Body of pancreas (tissue), 4 donors: ENCODE measurements around the gene ASCC2. TPM values are rescaled to one million over a fixed set of nuclear protein-coding genes. Genes with fewer than 3 reads are reported as not detected.
A peak's percentile ranks its signal among the peaks of the same experiment; 100 is the strongest.

Experiments used
- ATAC-seq: fragments of 150-250 bp; one replicate; pipeline ENCODE4 v1.9.1; 2016
- DNase-seq, 4 donors: peaks; one replicate each; pipeline ENCODE4 v3.0.0-alpha.2; 2019
- H3K27ac ChIP-seq, 4 donors: fragments of 200-600 bp; sonication (generic); 1 replicate in 3 of 4; 2 replicates in 1 of 4; pipeline versions ENCODE4 v1.5.1 to v1.6.1; 2016 to 2019; ENCODE audit warnings: mild to moderate bottlenecking in 1 of 4, mixed read lengths in 1 of 4, moderate library complexity in 1 of 4
- H3K27me3 ChIP-seq, 2 donors: fragments of 200-600 bp; sonication (generic); one replicate each; pipeline ENCODE4 v1.6.0; 2016; ENCODE audit warnings: mild to moderate bottlenecking in 1 of 2
- H3K36me3 ChIP-seq, 2 donors: fragments of 200-600 bp; sonication (generic); replicated peaks in 1 of 2; 2 replicates each; pipeline ENCODE4 v1.5.1; 2016; ENCODE audit warnings: low read depth in 2 of 2; ENCODE audit not compliant: insufficient read depth in 1 of 2
- H3K4me1 ChIP-seq: fragments of 200-600 bp; sonication (generic); one replicate; pipeline ENCODE4 v1.6.0; 2016
- H3K4me3 ChIP-seq, 2 donors: fragments of 200-600 bp; sonication (generic); 1 replicate in 1 of 2; 2 replicates in 1 of 2; pipeline ENCODE4 v1.5.1; 2016 to 2019
- H3K9me3 ChIP-seq, 3 donors: fragments of 200-600 bp; sonication (generic); 1 replicate in 2 of 3; 2 replicates in 1 of 3; pipeline ENCODE4 v1.5.1; 2016
- CTCF ChIP-seq, 7 experiments: fragments of 450-650 bp in 4 of 7; fragments of 200-600 bp in 3 of 7; sonication (generic) in 3 of 7; IDR thresholded peaks; one replicate each; pipeline ENCODE4 v1.5.1; 2016 to 2019; ENCODE audit warnings: antibody characterized with exemption in 7 of 7
- POLR2A ChIP-seq, 3 donors: fragments of 450-650 bp; IDR thresholded peaks; one replicate each; pipeline ENCODE4 v1.6.1; 2016; ENCODE audit warnings: antibody characterized with exemption in 3 of 3, mild to moderate bottlenecking in 2 of 3
- WGBS, 2 donors: methylation state at CpG; one replicate each; pipeline ENCODE4 v1.1.5; 2017; 5-methylcytosine and 5-hydroxymethylcytosine counted together
- intact Hi-C: fragments of 100-400 bp; cut with DNase I; formaldehyde crosslinking; loops from one replicate; pipeline ENCODE4 v1.15.1; 2023
- total RNA-seq, 2 donors: library from RNA; depleted of rRNA; stranded (reverse); fragments of >200 nt; gene quantifications; one replicate each; pipeline ENCODE4 v1.1.0, GENCODE V29; 2016

The ASCC2 gene
- total RNA-seq, 2 donors from 2014 or later, result 34.3 to 42.0 TPM

GRCh38 chr22:29768052-29768693 lies 69.9 kb downstream of the ASCC2 start:
- Histone ChIP-seq H3K27me3 (no peaks in the 10 kb centered on the region), H3K27ac (peak overlapping the region in 2 of 4 donors; percentile 78 to 90), H3K36me3 (peaks cover 3 to 10% of the 10 kb centered on the region in 2 donors), H3K4me1 (peaks cover 26% of the 10 kb centered on the region), H3K9me3 (no peaks in the 10 kb centered on the region), H3K4me3 (peak overlapping the region; percentile 82 to 99)
- no peak for ATAC-seq
- intact Hi-C loops, result no loop called here
- TF ChIP-seq CTCF (IDR thresholded peaks at IDR 0.05) (no peak), POLR2A (IDR thresholded peaks at IDR 0.05) (no peak)
- WGBS, 2 donors, result 31 to 34% methylated on average over 6 of the region's 6 CpGs
- no peak for DNase-seq

GRCh38 chr22:29767171-29768051 lies 70.7 kb downstream of the ASCC2 start, which contains the start of gene UQCR10:
Gene UQCR10 (plus strand): TSS chr22:29767369. CDS start chr22:29767399, 30 bp downstream.
- TF ChIP-seq POLR2A (IDR thresholded peaks at IDR 0.05), result no peak
- TF ChIP-seq CTCF (IDR thresholded peaks at IDR 0.05), result no peak

GRCh38 chr22:29766632-29767170 lies 71.4 kb downstream of the ASCC2 start, which contains the start of gene ZMAT5:
Gene ZMAT5 (minus strand): TSS chr22:29767007. CDS start chr22:29748544, 18,463 bp downstream.
- peak within 1 kb of the TSS; percentile 71 to 90 (median 80) for H3K27ac ChIP-seq
- ATAC-seq, result peak; percentile 99
- H3K4me3 ChIP-seq, result peak within 1 kb of the TSS; percentile 82 to 99
- DNase-seq, result peak; percentile 96 to 98 (median 97)
- peaks cover 3 to 10% of the 10 kb centered on the region in 2 donors for H3K36me3 ChIP-seq
- WGBS, 2 donors, result 0 to 3% methylated on average over 18 to 27 of the region's 32 CpGs
- intact Hi-C loops, result no loop called here
- H3K9me3 ChIP-seq, result no peaks in the 10 kb centered on the region
- H3K27me3 ChIP-seq, result no peaks in the 10 kb centered on the region
- TF ChIP-seq POLR2A (IDR thresholded peaks at IDR 0.05) (peak; percentile 52 to 93 (median 92)), CTCF (IDR thresholded peaks at IDR 0.05) (no peak)
- H3K4me1 ChIP-seq, result peaks cover 26% of the 10 kb centered on the region

More at GRCh38 chr22:29767171-29768051, 70.7 kb downstream of the ASCC2 start, which contains the start of gene UQCR10:
- no peaks in the 10 kb centered on the region for H3K27me3 ChIP-seq
- intact Hi-C loops, result no loop called here
- peak within 1 kb of the TSS; percentile 82 to 99 for H3K4me3 ChIP-seq
- peaks cover 3 to 10% of the 10 kb centered on the region in 2 donors for H3K36me3 ChIP-seq
- H3K4me1 ChIP-seq, result peaks cover 26% of the 10 kb centered on the region
- peak; percentile 86 for ATAC-seq
- WGBS, 2 donors, result 0 to 3% methylated on average over 36 to 46 of the region's 46 CpGs
- DNase-seq, result peak; percentile 93 to 96 (median 95)
- peak within 1 kb of the TSS; percentile 71 to 90 (median 80) for H3K27ac ChIP-seq
- H3K9me3 ChIP-seq, result no peaks in the 10 kb centered on the region

GRCh38 chr22:29765905-29766631 lies 72.0 kb downstream of the ASCC2 start:
- intact Hi-C loops, result no loop called here

More at GRCh38 chr22:29765905-29766631, 72.0 kb downstream of the ASCC2 start:
- H3K36me3 ChIP-seq, result peaks cover 3 to 10% of the 10 kb centered on the region in 2 donors
- H3K4me1 ChIP-seq, result peaks cover 26% of the 10 kb centered on the region
- no peaks in the 10 kb centered on the region for H3K27me3 ChIP-seq
- peak in 1 of 4 donors; percentile 28 for DNase-seq
- no peak for TF ChIP-seq POLR2A (IDR thresholded peaks at IDR 0.05)
- TF ChIP-seq CTCF (IDR thresholded peaks at IDR 0.05), result no peak
- WGBS, 2 donors, result 46 to 48% methylated on average over 15 of the region's 15 CpGs
- peak overlapping the region; percentile 50 to 60 for H3K4me3 ChIP-seq
- ATAC-seq, result peak; percentile 3
- H3K9me3 ChIP-seq, result no peaks in the 10 kb centered on the region
- H3K27ac ChIP-seq, result peak overlapping the region; percentile 71 to 90 (median 80)
